ENCODE measurements around the gene RGS6.

DNA sequence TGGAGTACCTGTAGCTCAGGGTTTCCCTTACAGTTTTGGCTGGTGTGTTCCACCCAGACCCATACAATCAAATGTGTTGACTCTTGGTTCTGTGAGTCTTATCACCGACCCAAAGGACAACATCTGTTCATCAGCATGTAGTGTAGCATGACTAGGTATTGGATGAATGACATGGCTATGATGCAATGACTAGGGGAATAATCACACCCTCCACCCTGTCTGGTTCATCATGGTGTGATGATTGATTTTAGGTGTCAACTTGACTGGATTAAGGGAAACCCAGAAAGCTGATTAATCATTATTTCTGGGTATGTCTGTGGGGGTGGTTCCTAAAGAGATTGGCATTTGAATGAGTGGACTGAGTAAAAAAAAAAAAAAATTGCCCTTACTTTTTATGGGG is 650.4 kb downstream of the RGS6 start:
- TF ChIP-seq, protein P1, sequence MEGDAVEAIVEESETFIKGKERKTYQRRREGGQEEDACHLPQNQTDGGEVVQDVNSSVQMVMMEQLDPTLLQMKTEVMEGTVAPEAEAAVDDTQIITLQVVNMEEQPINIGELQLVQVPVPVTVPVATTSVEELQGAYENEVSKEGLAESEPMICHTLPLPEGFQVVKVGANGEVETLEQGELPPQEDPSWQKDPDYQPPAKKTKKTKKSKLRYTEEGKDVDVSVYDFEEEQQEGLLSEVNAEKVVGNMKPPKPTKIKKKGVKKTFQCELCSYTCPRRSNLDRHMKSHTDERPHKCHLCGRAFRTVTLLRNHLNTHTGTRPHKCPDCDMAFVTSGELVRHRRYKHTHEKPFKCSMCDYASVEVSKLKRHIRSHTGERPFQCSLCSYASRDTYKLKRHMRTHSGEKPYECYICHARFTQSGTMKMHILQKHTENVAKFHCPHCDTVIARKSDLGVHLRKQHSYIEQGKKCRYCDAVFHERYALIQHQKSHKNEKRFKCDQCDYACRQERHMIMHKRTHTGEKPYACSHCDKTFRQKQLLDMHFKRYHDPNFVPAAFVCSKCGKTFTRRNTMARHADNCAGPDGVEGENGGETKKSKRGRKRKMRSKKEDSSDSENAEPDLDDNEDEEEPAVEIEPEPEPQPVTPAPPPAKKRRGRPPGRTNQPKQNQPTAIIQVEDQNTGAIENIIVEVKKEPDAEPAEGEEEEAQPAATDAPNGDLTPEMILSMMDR (IDR thresholded peaks at IDR 0.05; ENCODE audit: low read depth, low read length, poor library complexity, severe bottlenecking): no peak
- TF ChIP-seq EZH2phosphoT487 (IDR thresholded peaks at IDR 0.05; ENCODE audit: borderline replicate concordance, low read length): no peak

All from DOHH2 (cell line).